Right lobe of liver (tissue), 6 donors: ENCODE results near the gene CBX5. TPM values are rescaled to one million over a fixed set of nuclear protein-coding genes. Genes with fewer than 3 reads are reported as not detected.
"Not testable (repeated sequence)": the region's sequence is repeated elsewhere in the genome, so short reads cannot be mapped to it uniquely, and the experiment has no call there.

Experiments used
- ATAC-seq, 4 donors: fragments of 200-7000 bp; cut with Tn5 transposase; one replicate each; pipeline ENCODE4 v1.9.1; 2020; ENCODE audit warnings: mild to moderate bottlenecking in 4 of 4, moderate library complexity in 4 of 4
- DNase-seq, 3 donors: peaks; one replicate each; pipeline ENCODE4 v3.0.0-alpha.2; 2020
- H3K27ac ChIP-seq, 3 donors: fragments of 200-600 bp; one replicate each; pipeline ENCODE4 v1.8.0; 2022
- H3K27me3 ChIP-seq, 2 donors: fragments of 200-600 bp; one replicate each; pipeline ENCODE4 v1.8.0; 2022
- H3K36me3 ChIP-seq, 4 donors: fragments of 200-600 bp; sonication (generic) in 1 of 4; one replicate each; pipeline versions ENCODE4 v1.5.1 to v1.8.0; 2017 to 2022; ENCODE audit warnings: control low read depth in 1 of 4
- H3K4me1 ChIP-seq, 4 donors: fragments of 200-600 bp; sonication (generic) in 1 of 4; one replicate each; pipeline versions ENCODE4 v1.5.1 to v1.8.0; 2017 to 2022; ENCODE audit warnings: control low read depth in 1 of 4
- H3K4me3 ChIP-seq, 3 donors: fragments of 200-600 bp; one replicate each; pipeline ENCODE4 v1.8.0; 2022
- H3K9me3 ChIP-seq, 4 donors: fragments of 200-600 bp; sonication (generic) in 1 of 4; one replicate each; pipeline versions ENCODE4 v1.5.1 to v1.8.0; 2017 to 2022; ENCODE audit warnings: control low read depth in 1 of 4
- CTCF ChIP-seq, 4 donors: fragments of 200-600 bp in 3 of 4; fragments of 450-650 bp in 1 of 4; IDR thresholded peaks; one replicate each; pipeline versions ENCODE4 v1.5.1 to v1.8.0; 2016 to 2022; ENCODE audit warnings: antibody characterized with exemption in 4 of 4, mild to moderate bottlenecking in 2 of 4
- POLR2A ChIP-seq: fragments of 450-650 bp; IDR thresholded peaks from one replicate; pipeline ENCODE4 v1.6.1; 2017; ENCODE audit warnings: antibody characterized with exemption, mild to moderate bottlenecking
- WGBS: methylation state at CpG from one replicate; pipeline ENCODE4 v1.1.6; 2018; ENCODE audit warnings: low coverage, low lambda C conversion rate; ENCODE audit not compliant: insufficient coverage; ENCODE audit errors: missing lambda C conversion rate; 5-methylcytosine and 5-hydroxymethylcytosine counted together
- intact Hi-C, 2 donors: fragments of 100-400 bp; cut with DNase I; formaldehyde crosslinking; loops; one replicate each; pipeline versions ENCODE4 v1.11.2 to v1.14.1; 2022
- total RNA-seq, 6 experiments: library from RNA; depleted of rRNA in 2 of 6; stranded (reverse); fragments of >200 nt in 2 of 6; fragmentation: NEBNext Ultra II Directional in 3 of 6; extraction: Animal tissue kit (Norgen Biotek cat#: 25700) in 3 of 6; gene quantifications; one replicate each; pipeline versions ENCODE4 v1.1.0 to v1.2.4, GENCODE V29; 2016 to 2023
- donor health status: DM: no; HTN: yes; CAD: no.
- donor health status: DM: no; HTN: no; CAD: no.
- donor health status: DM: no; HTN: no; CAD: no.
- donor health status: DM: no; HTN: yes; CAD: no.
- donor health status: DM: no; HTN: yes; CAD: no.

CBX5 gene
- total RNA-seq, 6 experiments from 2014 or later = 14.4 to 23.7 (median 20.1) TPM

- Histone ChIP-seq H3K4me1 (peaks cover 0 to 7% (median 0%) of the 10 kb centered on the region in 4 donors), H3K27me3 (no peaks in the 10 kb centered on the region), H3K36me3 (no peaks in the 10 kb centered on the region), H3K9me3 (no peaks in the 10 kb centered on the region), H3K4me3 (no peak overlapping the region), H3K27ac (no peak overlapping the region)
- TF ChIP-seq CTCF (IDR thresholded peaks at IDR 0.05) (no peak), POLR2A (no peak)
- WGBS = 91% methylated on average over 5 of the region's 5 CpGs
- DNase-seq (no peak), ATAC-seq (no peak)
- intact Hi-C loops = no loop called here
Observed at GRCh38 chr12:54321363-54321762, 41.4 kb upstream of the CBX5 start.

GRCh38 chr12:54312309-54312708 lies 32.4 kb upstream of the CBX5 start:
- WGBS = 90% methylated on average over 3 of the region's 7 CpGs
- intact Hi-C loops, DNase-seq: not testable (repeated sequence)

GRCh38 chr12:54311051-54311450 lies 31.1 kb upstream of the CBX5 start:
- Histone ChIP-seq H3K4me1 (peaks cover 0 to 4% (median 0%) of the 10 kb centered on the region in 4 donors), H3K4me3 (no peak overlapping the region), H3K9me3 (no peaks in the 10 kb centered on the region), H3K27ac (no peak overlapping the region), H3K36me3 (no peaks in the 10 kb centered on the region), H3K27me3 (no peaks in the 10 kb centered on the region)
- TF ChIP-seq POLR2A (no peak), CTCF (IDR thresholded peaks at IDR 0.05) (no peak)
- 51% methylated on average over 2 of the region's 2 CpGs for WGBS
- intact Hi-C loops = no loop called here
- ATAC-seq (no peak), DNase-seq (no peak)

More at GRCh38 chr12:54312309-54312708, 32.4 kb upstream of the CBX5 start:
- not testable (repeated sequence) for H3K4me3 ChIP-seq, H3K36me3 ChIP-seq, H3K27me3 ChIP-seq, H3K9me3 ChIP-seq, H3K4me1 ChIP-seq, H3K27ac ChIP-seq, ATAC-seq

GRCh38 chr12:54306925-54307741 lies 27.2 kb upstream of the CBX5 start:
- Histone ChIP-seq H3K36me3 (no peaks in the 10 kb centered on the region), H3K4me3 (no peak overlapping the region), H3K9me3 (no peaks in the 10 kb centered on the region), H3K27ac (no peak overlapping the region), H3K4me1 (peaks cover 0 to 19% (median 0%) of the 10 kb centered on the region in 4 donors), H3K27me3 (no peaks in the 10 kb centered on the region)
- TF ChIP-seq CTCF (IDR thresholded peaks at IDR 0.05) = no peak
- no peak for TF ChIP-seq POLR2A
- DNase-seq (peak; percentile 80 to 90 (median 87)), ATAC-seq (peak; percentile 66 to 76 (median 68))
- 77% methylated on average over 4 of the region's 8 CpGs for WGBS
- intact Hi-C loops = no loop called here

GRCh38 chr12:54304187-54304810 lies 24.4 kb upstream of the CBX5 start:
- DNase-seq = peak; percentile 86 to 91 (median 89)
- Histone ChIP-seq H3K4me1 (peaks cover 0 to 22% (median 0%) of the 10 kb centered on the region in 4 donors), H3K27ac (peak overlapping the region in 1 of 3 donors; percentile 47), H3K9me3 (no peaks in the 10 kb centered on the region), H3K36me3 (no peaks in the 10 kb centered on the region), H3K27me3 (no peaks in the 10 kb centered on the region), H3K4me3 (peak overlapping the region in 1 of 3 donors; percentile 19)
- TF ChIP-seq CTCF (IDR thresholded peaks at IDR 0.05) (no peak), POLR2A (no peak)
- intact Hi-C loops = no loop called here
- ATAC-seq = peak; percentile 86 to 94 (median 92)
- WGBS = 5% methylated on average over 12 of the region's 12 CpGs
